K562 treated with DMSO at 1 percent for 24 hours (cell line): ENCODE data around the gene SPANXA2. TPM values are rescaled to one million over a fixed set of nuclear protein-coding genes. Genes with fewer than 3 reads are reported as not detected.

Source experiments
- total RNA-seq: library from RNA; unstranded; fragments of 300-600 nt; gene quantifications from 2 replicates; pipeline ENCODE4 v1.2.3, GENCODE V29; 2022; ENCODE audit warnings: low read depth; ENCODE audit not compliant: insufficient read depth

SPANXA2 gene, protein sequence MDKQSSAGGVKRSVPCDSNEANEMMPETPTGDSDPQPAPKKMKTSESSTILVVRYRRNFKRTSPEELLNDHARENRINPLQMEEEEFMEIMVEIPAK
- not detected in 2 replicates for total RNA-seq

DNA sequence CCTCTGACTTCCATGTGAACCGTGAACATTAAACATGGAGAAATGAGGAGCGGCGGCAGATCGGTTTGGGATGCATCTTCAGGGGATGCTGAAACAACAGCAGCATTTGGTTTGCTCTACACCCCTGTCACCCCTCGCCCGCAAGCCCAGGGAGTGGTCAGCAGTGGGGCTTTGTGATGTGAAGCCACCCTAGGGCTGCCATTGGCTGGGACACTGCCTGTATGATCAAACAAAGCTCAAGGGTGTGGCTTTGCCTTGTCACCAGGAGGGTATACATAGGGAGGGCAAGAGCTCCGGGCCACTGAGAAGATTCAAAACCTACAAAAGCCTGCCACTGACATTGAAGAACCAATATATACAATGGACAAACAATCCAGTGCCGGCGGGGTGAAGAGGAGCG, at the start of gene SPANXA2:
Gene SPANXA2, plus strand, starts transcription at position 301 of the 400 bp plus-strand sequence. Its CDS starts 60 bp downstream, at position 361.

DNA sequence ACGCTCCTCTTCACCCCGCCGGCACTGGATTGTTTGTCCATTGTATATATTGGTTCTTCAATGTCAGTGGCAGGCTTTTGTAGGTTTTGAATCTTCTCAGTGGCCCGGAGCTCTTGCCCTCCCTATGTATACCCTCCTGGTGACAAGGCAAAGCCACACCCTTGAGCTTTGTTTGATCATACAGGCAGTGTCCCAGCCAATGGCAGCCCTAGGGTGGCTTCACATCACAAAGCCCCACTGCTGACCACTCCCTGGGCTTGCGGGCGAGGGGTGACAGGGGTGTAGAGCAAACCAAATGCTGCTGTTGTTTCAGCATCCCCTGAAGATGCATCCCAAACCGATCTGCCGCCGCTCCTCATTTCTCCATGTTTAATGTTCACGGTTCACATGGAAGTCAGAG, 4.9 kb upstream of the SPANXA2 start, which contains the start of gene SPANXA1:
Gene SPANXA1, minus strand, starts transcription at position 101 of the 400 bp plus-strand sequence. Its CDS starts 60 bp downstream, at position 41.

Other genes with a start within 250 kb of the SPANXA2 start
- gene SPANXA1, start 5.0 kb upstream of the SPANXA2 start, total RNA-seq = not detected in 2 replicates
- gene SPANXD, start 109.0 kb downstream of the SPANXA2 start, total RNA-seq = not detected in 2 replicates
- 0.42 TPM in 1 of 2 replicates, not detected in the other for gene MAGEC3, start 248.6 kb downstream of the SPANXA2 start, total RNA-seq